ENCODE results near the gene ULK4. TPM values are rescaled to one million over a fixed set of nuclear protein-coding genes. Genes with fewer than 3 reads are reported as not detected.

The ULK4 gene
- total and polyA plus RNA-seq, 2 of the 8 experiments (the other 6 are each of a cell fraction or from before 2014, with no cell fraction given), result 3.0 to 10.8 TPM

DNA sequence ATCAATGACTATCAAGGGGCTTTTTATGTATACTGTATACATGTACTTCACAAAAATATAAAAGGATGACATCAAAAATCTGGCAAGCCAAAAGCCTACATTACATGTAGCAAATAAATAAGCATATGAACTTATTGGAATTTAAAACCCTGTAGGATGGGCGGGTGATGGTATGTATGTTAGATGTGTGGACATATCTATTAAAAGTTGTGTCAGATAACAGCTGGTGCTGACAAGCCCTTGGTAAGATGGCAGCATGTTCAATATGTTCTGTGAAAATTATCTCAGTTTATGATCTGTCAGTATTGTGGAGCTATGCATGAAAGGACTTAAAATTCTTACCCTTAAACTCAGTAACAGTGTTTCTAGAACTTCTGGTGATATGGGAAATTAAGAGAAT is 742.5 kb downstream of the ULK4 start (continued):
- TF ChIP-seq CHD7 (IDR thresholded peaks at IDR 0.05; ENCODE audit: insufficient replicate concordance, low read length) (no peak), NANOG (IDR thresholded peaks at IDR 0.05; ENCODE audit: insufficient read depth, low read depth, low read length, poor library complexity, severe bottlenecking) (no peak), EP300 (IDR thresholded peaks at IDR 0.05; ENCODE audit: borderline replicate concordance in 1 of 2, low read depth in 2 of 2, low read length in 2 of 2) (no peak), RBBP5 (IDR thresholded peaks at IDR 0.05; ENCODE audit: borderline replicate concordance, low read depth, low read length) (no peak)

Measured in H1 (cell line).